NCI-H1436 treated with DMSO at 0.1 percent for 48 hours (cell line): ENCODE results near the gene ZNF672.
"Not testable (repeated sequence)": the region's sequence is repeated elsewhere in the genome, so short reads cannot be mapped to it uniquely, and the experiment has no call there.

Experiments
- DNase-seq: peaks from one replicate; lab custom pipeline; 2025; lab: John Stamatoyannopoulos, UW

Gene ZNF672

DNA sequence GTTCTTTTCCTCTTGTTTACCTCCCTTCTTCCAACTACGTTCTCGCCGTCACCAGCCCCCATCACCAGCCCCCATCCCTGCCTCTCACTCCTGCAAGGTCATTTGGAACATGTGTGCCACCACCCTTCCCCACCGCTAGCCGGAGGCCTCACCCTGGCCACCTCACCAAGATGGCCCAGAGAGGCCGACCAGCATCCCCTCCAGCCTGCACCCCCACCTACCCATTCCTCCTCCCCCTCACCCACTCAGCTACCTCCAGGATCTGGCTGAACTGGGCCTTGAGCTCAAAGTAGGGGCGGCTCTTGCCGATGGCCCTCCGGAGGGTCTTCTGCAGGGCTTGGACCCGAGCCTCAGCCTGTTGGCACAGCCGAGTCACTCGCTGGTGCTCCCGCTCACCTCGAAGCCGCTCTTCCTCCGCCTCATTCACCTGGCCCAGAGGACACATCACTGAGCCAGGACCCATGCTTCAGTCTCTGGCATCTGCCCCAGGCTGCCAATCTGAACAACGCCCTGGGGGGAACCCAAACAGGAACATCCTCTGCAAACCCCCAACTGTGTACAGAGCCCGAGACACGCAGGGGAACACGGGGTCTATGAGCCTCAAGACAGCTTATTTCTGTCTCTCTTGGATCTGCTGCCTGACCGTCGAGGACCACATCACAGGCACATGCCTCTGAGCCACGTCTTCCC is 25.1 kb upstream of the ZNF672 start:
- no peak for DNase-seq

GRCh38 chr1:248813546-248813945 is 24.5 kb upstream of the ZNF672 start:
- no peak for DNase-seq

DNA sequence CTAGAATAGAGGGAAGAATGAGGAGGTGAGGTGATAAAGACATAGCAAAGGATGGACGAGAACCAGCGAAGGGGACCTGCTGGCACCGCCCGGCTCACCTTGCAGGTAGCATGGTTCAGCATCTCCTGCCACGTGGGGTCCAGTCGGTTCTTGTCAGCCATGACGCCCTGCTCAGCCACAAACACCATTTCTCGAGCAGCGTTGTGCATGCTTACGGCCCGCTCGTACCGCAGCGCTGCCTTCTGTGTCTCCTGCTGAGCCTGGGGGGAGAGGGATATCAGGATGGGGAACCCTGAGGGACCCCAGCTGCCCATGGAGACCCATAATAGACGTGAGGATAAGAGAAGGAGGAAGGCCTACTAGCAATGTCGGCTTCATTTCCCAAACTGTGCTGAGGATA is 23.7 kb upstream of the ZNF672 start:
- DNase-seq, result no peak

GRCh38 chr1:248815407-248816034 is 22.5 kb upstream of the ZNF672 start:
- no peak for DNase-seq

GRCh38 chr1:248816042-248816851 is 21.8 kb upstream of the ZNF672 start:
- DNase-seq, result no peak

DNA sequence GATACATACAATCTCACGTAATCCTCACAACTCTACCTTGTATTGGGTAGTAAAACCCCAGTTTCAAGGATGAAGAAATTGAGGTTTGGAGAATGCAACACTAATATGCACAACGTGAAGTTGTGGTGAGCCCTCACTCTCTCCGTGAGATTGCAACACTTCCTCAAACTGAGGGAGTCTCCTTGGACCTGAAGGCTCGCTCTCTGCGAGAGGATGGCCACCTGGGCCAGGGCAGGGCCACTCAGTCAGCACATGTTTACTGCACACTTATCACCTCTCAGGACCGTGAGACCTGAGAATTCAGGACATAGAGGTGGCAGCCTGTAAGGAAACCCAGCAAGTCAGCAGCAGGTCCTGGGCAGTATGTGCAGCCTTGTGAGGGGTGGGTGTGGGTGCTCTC is 21.0 kb upstream of the ZNF672 start:
- no peak for DNase-seq

DNA sequence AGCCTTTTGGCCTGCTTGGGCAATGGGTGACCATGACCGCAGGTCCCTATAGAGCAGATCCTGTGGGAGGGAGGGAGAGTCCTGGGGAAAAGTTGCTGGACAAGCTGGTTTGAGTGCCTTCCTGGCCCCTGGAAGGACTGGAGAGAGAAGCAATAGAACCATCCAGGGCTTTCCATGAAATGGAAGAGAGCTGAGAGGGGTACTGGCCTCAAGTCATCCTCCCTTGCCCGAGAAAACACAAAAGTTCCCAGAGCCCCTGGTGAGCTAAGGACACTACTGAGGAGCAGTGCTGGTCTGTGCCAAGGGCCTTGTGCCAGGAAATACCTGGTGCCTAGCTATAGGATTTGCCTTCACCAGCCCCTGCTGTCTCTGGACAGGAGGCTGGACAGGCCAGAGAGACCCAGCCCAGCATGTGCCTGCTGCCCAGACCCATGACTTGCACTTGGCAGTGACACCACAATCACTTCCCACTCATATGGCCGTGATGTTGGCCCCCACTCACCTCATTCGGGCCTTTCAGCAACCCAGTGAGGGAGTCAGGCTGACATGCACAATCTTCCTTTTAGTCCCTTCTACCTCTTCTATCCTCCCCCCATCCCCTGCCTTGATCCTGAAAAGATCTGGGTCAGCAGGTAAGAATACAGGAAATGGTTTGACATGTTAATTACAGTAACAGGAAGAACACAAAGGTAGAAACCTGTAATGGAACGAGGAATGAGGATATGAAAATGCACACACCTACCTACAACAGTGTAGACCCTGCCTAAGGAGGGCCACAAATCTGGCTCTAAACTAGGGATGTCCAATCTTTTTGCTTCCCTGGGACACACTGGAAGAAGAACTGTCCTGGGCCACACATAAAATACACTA is 19.3 kb upstream of the ZNF672 start:
- no peak for DNase-seq

DNA sequence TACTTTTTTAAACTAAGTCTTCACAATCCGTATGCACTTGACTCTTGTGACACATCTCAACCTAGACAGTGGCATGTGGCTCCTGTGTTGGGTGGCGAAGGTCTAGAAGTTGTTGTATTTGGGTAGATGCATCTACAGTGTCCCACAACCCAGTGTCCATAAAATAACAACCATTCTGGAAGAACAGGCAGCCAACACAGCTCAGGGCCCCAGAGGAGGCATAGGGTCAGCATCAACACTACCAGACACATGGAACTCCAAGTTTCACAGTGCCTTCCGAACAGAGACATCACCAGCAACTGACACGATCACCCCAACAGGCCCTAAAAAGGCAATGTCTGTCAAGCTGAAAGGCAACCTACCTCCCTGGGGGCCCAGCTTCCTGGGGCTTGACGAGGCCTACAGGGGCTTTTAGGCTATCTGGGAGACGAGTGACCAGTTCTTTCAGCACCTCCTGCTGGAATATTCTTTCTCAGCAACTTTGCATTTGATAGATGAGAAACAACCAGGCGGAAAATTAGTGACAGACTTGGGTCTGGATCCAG is 17.9 kb upstream of the ZNF672 start:
- no peak for DNase-seq

DNA sequence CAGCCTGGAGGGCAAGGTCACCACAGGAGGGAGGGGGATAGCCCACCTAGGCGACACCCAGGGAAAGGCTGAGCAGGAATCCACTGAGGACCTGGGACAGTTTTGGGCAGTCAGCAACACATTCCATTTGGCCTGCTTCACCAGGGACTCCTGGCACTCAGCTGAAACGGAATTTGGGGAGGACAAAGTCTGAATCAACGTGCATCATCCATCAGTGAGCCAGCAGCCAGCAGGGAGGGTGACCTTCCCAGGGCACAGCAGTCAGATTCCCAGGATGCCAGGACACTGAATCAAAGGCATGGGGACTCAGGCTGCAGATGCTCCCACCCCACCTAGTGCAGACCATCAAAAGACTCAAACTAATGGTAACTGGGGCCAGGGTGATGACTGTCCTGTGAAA is 16.9 kb upstream of the ZNF672 start:
- DNase-seq, result no peak

DNA sequence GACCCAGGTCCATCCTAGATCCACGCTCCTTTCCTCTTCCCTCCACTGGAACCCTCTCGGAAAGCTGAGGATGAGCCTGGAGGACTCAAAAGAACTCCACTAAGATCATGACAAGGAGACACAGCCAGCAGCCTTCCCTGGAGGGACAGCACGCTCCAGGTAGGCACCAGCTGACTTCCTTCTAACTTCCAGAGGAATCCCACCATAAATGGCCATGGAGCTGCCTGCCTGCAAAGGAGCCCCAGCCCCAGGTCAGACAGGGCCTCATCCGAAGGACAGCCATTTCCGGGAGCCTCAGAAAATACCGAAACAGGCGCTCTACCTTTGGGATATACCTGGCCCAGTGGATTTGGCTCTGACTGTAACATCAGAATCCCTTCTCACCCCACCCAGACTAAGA is 16.4 kb upstream of the ZNF672 start:
- DNase-seq, result no peak

- DNase-seq, result no peak
Measured at GRCh38 chr1:248822148-248823032, 15.6 kb upstream of the ZNF672 start.

DNA sequence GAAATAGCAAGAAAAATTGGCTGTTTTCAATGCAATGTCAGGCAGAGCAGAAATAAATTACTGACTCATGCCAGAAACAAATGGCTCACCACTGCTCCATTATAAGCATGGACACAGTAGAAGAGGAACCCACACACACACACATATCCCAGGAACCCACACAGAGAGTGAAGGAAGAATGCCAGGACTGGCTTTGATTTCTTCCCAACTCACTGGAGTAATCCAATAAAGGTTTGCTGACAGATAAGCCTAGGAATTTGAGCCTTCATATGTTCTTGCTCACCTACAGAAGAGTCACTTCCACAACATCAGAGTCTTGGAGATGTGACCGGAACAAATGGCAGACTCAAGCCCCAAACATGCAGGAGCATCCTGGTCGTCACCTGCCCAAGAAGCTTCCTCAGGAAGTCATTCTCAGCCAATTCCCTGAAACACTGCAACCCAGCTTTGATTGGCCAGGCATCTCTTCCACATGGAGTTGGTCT is 14.5 kb upstream of the ZNF672 start:
- DNase-seq, result no peak

- DNase-seq, result no peak
Measured at GRCh38 chr1:248824301-248824700, 13.7 kb upstream of the ZNF672 start.

- no peak for DNase-seq
Measured at GRCh38 chr1:248824701-248825100, 13.3 kb upstream of the ZNF672 start.

DNA sequence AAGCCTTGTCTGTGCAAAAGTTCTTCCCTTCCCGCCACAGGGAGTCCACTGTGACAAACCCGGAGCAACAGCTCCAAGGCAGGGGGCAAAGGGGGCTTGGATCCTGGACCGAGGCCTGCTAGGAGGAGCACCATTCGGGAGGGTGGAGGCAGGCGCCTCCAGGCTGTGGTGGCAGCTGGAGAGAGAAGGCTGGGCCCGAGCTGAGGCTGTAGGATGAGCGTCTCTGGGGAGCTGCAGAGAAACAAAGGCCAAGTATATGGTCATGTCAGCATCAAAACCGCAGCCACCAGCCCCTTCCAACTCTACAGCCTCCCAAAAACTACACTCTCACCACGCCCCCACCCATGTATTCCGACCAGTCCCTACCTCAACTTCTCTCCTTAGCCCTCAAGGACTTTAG is 12.9 kb upstream of the ZNF672 start:
- DNase-seq, result no peak

DNA sequence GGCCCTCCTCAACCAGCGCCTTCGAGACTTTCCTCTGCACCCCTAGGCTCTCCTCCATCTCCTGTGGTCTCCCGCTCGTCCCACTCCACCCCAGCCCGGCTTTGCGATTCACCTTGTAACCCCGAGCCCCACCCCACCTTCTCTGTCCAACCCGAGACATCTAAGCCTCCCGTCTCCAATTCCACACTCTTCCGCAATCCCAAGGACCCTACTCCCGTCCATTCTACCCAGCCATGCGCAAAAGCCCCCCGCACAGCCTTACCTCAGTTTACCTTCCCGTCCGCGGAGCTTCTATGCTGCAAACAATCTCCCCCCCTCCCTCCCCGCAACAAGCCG is 12.5 kb upstream of the ZNF672 start:
- DNase-seq, result no peak

DNA sequence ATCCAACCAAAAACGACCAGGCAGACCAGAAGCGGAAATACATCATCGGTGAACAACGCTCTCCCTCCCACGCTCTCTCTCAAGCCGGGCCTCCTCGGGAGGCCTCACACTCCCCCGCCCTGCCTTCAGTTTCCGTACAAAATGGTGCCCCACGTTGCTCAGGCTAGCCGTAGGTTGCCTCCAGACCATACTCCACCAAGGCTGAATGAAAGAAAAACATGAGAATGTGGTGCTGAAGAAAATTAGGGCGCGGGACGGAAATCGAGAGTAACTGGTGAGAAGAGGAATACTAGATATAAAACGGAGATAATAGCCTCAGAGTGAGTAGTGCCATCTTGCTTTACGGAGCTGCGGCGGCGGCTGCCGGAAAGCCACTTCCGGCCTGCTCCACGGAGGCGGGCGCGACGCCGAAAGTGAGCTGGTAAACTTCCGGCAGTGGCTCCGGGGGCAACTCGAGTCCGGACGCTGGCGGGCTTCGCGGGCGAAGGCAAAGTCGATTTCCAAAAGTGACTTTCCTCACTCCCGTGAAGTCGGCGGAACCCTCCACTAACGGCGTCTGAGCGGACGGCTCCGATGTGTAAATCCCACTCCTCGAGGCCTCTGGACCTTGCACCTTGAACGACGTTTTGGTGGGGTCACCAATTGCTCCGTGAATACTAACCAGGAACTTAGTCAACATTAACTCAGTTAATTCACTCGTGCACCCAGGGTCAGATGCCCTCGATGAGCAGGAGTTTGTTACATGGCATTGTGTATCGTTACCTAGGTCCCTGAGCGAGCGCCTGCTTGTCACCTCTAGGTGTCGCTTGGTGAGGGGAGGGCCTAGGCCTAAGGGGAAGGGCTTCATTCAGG is 11.9 kb upstream of the ZNF672 start, which contains the start of gene SH3BP5L:
SH3BP5L (minus strand) TSS at position 7 of the 852 bp plus-strand sequence. CDS start 980 bp downstream, outside the sequence.
- DNase-seq, result peak; percentile 94

DNA sequence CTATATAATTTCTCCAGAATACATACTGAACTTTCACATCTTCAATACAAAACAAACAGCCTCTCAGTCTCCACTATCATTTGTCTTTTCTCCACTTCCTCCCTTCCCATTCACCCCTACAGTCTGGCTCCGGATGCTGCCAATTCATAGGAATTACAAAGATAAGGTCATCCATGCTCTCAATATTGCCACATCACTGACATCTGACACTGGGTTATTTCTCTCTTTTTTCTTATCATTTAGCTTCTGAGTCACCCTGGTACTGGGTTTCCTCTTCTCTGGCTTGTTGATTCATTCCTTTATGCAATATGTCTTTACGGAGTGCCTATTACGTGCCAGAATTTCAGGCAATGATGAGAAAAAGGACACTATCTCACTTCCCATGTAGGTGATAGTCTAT is 9.2 kb upstream of the ZNF672 start:
- DNase-seq, result no peak

- not testable (repeated sequence) for DNase-seq
Measured at GRCh38 chr1:248830718-248831017, 7.4 kb upstream of the ZNF672 start.

DNA sequence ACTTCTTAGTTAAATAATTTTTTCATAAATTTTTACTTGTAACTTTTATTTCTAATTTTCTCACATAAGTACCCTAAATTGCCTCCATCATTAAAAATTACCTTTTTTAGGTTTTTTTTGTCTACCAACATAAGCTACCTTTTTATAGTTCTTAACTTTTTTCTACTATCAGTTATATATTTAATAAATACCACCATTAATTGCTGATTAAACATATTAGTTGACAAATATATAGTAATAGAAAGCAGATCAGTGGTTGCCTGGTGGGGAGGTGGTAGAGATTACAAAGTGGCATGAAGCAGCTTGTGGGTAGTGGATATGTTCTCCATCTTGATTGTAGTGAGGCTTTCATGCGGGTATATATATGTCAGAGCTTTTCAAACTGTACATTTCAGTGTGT is 6.2 kb upstream of the ZNF672 start:
- DNase-seq, result no peak
